Activated CD8-positive, alpha-beta memory T cell treated with anti-CD3 and anti-CD28 coated beads for 4 hours (primary cell): Measurements from ENCODE around the gene SLC14A1.
"Not testable (repeated sequence)": the region's sequence is repeated elsewhere in the genome, so short reads cannot be mapped to it uniquely, and the experiment has no call there.

Experiments
- DNase-seq, 2 donors: peaks; one replicate each; pipeline ENCODE4 v3.0.0-alpha.2; 2020; ENCODE audit warnings: low read depth in 2 of 2

SLC14A1 gene

GRCh38 chr18:45757644-45758043, 33.7 kb downstream of the SLC14A1 start:
- DNase-seq: not testable (repeated sequence)

GRCh38 chr18:45760462-45761036, 36.6 kb downstream of the SLC14A1 start:
- DNase-seq: no peak

- DNase-seq: no peak
Observed at GRCh38 chr18:45761512-45762114, 37.6 kb downstream of the SLC14A1 start.

GRCh38 chr18:45764000-45764686, 40.2 kb downstream of the SLC14A1 start:
- DNase-seq: no peak

GRCh38 chr18:45765796-45766195, 41.8 kb downstream of the SLC14A1 start:
- DNase-seq: no peak

- no peak for DNase-seq
Observed at GRCh38 chr18:45771587-45772480, 47.9 kb downstream of the SLC14A1 start.

GRCh38 chr18:45774065-45774521, 50.1 kb downstream of the SLC14A1 start:
- DNase-seq: no peak

GRCh38 chr18:45775241-45775676, 51.3 kb downstream of the SLC14A1 start:
- peak in 1 of 2 donors; percentile 4 for DNase-seq

- no peak for DNase-seq
Observed at GRCh38 chr18:45775743-45776142, 51.8 kb downstream of the SLC14A1 start.

- DNase-seq: no peak
Observed at GRCh38 chr18:45777393-45777792, 53.4 kb downstream of the SLC14A1 start.

- no peak for DNase-seq
Observed at GRCh38 chr18:45780568-45780967, 56.6 kb downstream of the SLC14A1 start.

- no peak for DNase-seq
Observed at GRCh38 chr18:45782662-45783061, 58.7 kb downstream of the SLC14A1 start.

GRCh38 chr18:45783097-45784075, 59.4 kb downstream of the SLC14A1 start:
- no peak for DNase-seq

- no peak for DNase-seq
Observed at GRCh38 chr18:45785134-45785533, 61.2 kb downstream of the SLC14A1 start.

GRCh38 chr18:45786941-45787340, 63.0 kb downstream of the SLC14A1 start:
- DNase-seq: no peak

- no peak for DNase-seq
Observed at GRCh38 chr18:45787346-45787745, 63.4 kb downstream of the SLC14A1 start.

GRCh38 chr18:45788861-45789260, 64.9 kb downstream of the SLC14A1 start:
- no peak for DNase-seq

GRCh38 chr18:45792506-45793263, 68.7 kb downstream of the SLC14A1 start:
- DNase-seq: no peak

- no peak for DNase-seq
Observed at GRCh38 chr18:45793264-45793965, 69.4 kb downstream of the SLC14A1 start.
